Measurements from ENCODE around the gene KRTAP2-1. TPM values are rescaled to one million over a fixed set of nuclear protein-coding genes. Genes with fewer than 3 reads are reported as not detected.
"Not testable (repeated sequence)": the region's sequence is repeated elsewhere in the genome, so short reads cannot be mapped to it uniquely, and the experiment has no call there.

The KRTAP2-1 gene
- total RNA-seq, 1 donor from 2014 or later, result not detected

DNA sequence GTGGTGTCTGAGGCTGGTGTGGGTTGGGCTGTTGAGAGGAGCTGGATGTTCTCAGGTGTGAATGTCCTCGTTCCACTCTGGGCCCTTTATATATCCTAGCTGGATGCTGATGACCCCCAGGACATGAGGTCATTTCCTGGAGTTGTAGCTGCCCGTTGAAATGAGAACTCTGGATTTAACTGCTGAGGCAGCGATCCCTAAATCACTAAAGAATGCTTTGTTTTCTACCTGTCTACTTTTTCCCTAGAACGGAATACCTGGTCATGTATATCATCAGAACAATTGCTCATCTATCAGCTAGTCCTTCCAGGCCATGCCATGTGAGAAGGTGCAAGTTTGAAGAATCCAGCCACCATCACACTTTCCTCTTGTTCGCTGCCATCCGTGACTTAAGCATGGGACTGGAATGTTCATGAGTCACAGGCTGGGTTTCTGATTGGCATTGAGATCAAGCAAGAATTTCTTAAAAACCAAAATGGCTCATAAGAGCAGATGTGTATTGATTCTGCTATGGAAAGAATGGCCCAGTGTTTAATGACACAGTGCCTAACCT is 13.0 kb upstream of the KRTAP2-1 start, which contains the start of gene KRTAP2-3:
Gene KRTAP2-3, minus strand, starts transcription at position 63 of the 553 bp plus-strand sequence. CDS start 64 bp downstream, outside the sequence.
- Mint-ChIP-seq H3K9me3 (peaks cover 7% of the 10 kb centered on the region), H3K27ac (no peak within 1 kb of the TSS), H3K4me3 (no peak within 1 kb of the TSS), H3K4me1 (no peaks in the 10 kb centered on the region), H3K36me3 (ENCODE audit: low read depth) (no peaks in the 10 kb centered on the region), H3K27me3 (peaks cover 38% of the 10 kb centered on the region)
- ChIA-PET POLR2A (no interaction called here), CTCF (no interaction called here)
- TF ChIP-seq, protein P1, sequence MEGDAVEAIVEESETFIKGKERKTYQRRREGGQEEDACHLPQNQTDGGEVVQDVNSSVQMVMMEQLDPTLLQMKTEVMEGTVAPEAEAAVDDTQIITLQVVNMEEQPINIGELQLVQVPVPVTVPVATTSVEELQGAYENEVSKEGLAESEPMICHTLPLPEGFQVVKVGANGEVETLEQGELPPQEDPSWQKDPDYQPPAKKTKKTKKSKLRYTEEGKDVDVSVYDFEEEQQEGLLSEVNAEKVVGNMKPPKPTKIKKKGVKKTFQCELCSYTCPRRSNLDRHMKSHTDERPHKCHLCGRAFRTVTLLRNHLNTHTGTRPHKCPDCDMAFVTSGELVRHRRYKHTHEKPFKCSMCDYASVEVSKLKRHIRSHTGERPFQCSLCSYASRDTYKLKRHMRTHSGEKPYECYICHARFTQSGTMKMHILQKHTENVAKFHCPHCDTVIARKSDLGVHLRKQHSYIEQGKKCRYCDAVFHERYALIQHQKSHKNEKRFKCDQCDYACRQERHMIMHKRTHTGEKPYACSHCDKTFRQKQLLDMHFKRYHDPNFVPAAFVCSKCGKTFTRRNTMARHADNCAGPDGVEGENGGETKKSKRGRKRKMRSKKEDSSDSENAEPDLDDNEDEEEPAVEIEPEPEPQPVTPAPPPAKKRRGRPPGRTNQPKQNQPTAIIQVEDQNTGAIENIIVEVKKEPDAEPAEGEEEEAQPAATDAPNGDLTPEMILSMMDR (IDR thresholded peaks at IDR 0.05), result no peak
- DNase-seq (no peak), ATAC-seq (ENCODE audit: low read depth) (no peak)
- intact Hi-C loops (cut with micrococcal nuclease), result no loop called here

- POLR2A ChIA-PET; ATAC-seq (ENCODE audit: low read depth); H3K27ac Mint-ChIP-seq; H3K9me3 Mint-ChIP-seq; intact Hi-C loops (cut with micrococcal nuclease); H3K4me1 Mint-ChIP-seq; DNase-seq; H3K4me3 Mint-ChIP-seq; H3K36me3 Mint-ChIP-seq (ENCODE audit: low read depth): not testable (repeated sequence)
- CTCF ChIA-PET, result interaction anchor here (0.6 kb wide), 1 partner anchor 1982 kb away, joined by 3 read pairs; no protein-coding TSS in a partner anchor
- H3K27me3 Mint-ChIP-seq, result peaks cover 40% of the 10 kb centered on the region
These were observed 12.3 kb upstream of the KRTAP2-1 start for GRCh38 chr17:41059276-41060051.

DNA sequence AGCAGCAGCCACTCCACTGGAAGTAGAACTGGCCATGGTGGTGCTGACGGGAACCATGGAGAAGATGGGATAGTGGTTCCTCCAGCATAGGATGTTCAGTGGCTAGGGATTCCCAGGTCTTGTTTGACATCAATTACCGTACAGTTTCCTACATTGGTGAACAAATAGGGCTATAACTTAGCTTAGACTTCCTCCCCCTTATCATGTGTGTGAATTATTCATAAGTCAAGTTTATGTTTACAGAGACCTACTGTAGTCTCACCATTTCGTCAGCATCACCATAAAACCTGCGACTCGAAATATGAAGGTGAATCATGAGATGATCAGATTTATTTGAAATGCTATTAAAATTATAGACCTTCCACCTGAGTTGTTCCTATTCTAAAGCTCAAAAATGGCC is 11.6 kb upstream of the KRTAP2-1 start:
- ChIA-PET POLR2A (no interaction called here), CTCF (interaction anchor here (0.6 kb wide), 1 partner anchor 1981 kb away, joined by 3 read pairs; no protein-coding TSS in a partner anchor)
- Mint-ChIP-seq H3K4me1 (no peaks in the 10 kb centered on the region), H3K36me3 (ENCODE audit: low read depth) (no peaks in the 10 kb centered on the region), H3K9me3 (peaks cover 7% of the 10 kb centered on the region), H3K27ac (no peak overlapping the region), H3K4me3 (no peak overlapping the region), H3K27me3 (peaks cover 43% of the 10 kb centered on the region)
- TF ChIP-seq, protein P1 (IDR thresholded peaks at IDR 0.05), result no peak
- intact Hi-C loops (cut with micrococcal nuclease), result no loop called here
- no peak for DNase-seq
- ATAC-seq (ENCODE audit: low read depth), result no peak

- H3K9me3 Mint-ChIP-seq, result peaks cover 11% of the 10 kb centered on the region
- intact Hi-C loops (cut with micrococcal nuclease), result no loop called here
- H3K4me3 Mint-ChIP-seq, result no peak overlapping the region
- H3K4me1 Mint-ChIP-seq, result no peaks in the 10 kb centered on the region
- ChIA-PET POLR2A (no interaction called here), CTCF (no interaction called here)
- H3K36me3 Mint-ChIP-seq (ENCODE audit: low read depth), result no peaks in the 10 kb centered on the region
- TF ChIP-seq, protein P1 (IDR thresholded peaks at IDR 0.05), result no peak
- DNase-seq (no peak), ATAC-seq (ENCODE audit: low read depth) (no peak)
- no peak overlapping the region for H3K27ac Mint-ChIP-seq
- H3K27me3 Mint-ChIP-seq, result peaks cover 47% of the 10 kb centered on the region
These were observed 10.4 kb upstream of the KRTAP2-1 start for GRCh38 chr17:41057547-41057946.

DNA sequence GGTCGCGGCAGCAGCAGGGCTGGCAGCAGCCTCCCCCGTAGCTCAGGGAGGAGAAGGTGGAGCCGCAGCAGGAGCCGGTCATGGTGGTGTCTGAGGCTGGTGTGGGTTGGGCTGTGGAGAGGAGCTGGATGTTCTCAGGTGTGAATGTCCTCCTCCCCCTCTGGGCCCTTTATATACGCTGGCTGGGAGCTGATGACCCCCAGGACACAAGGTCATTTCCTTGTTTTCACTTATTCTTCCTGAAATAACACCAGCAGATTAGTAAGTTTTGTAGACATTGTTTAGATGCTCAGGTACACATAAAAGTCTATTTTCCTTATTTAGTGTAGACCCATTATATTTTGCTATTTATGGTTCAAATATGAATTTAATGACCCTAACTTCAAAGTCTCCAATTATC is 8.0 kb upstream of the KRTAP2-1 start, which contains the start of gene KRTAP2-2:
Gene KRTAP2-2, minus strand, starts transcription at position 101 of the 400 bp plus-strand sequence. Its CDS starts 19 bp downstream, at position 82.
- H3K36me3 Mint-ChIP-seq (ENCODE audit: low read depth); ATAC-seq (ENCODE audit: low read depth); H3K4me3 Mint-ChIP-seq; DNase-seq; intact Hi-C loops (cut with micrococcal nuclease); H3K27ac Mint-ChIP-seq; CTCF ChIA-PET; POLR2A ChIA-PET; H3K4me1 Mint-ChIP-seq: not testable (repeated sequence)
- peaks cover 41% of the 10 kb centered on the region for H3K27me3 Mint-ChIP-seq
- H3K9me3 Mint-ChIP-seq, result peaks cover 11% of the 10 kb centered on the region

GRCh38 chr17:41054556-41054955 is 7.4 kb upstream of the KRTAP2-1 start:
- H3K27ac Mint-ChIP-seq; H3K4me3 Mint-ChIP-seq; H3K4me1 Mint-ChIP-seq; H3K36me3 Mint-ChIP-seq (ENCODE audit: low read depth); POLR2A ChIA-PET; DNase-seq; ATAC-seq (ENCODE audit: low read depth); CTCF ChIA-PET; intact Hi-C loops (cut with micrococcal nuclease): not testable (repeated sequence)
- H3K27me3 Mint-ChIP-seq, result peaks cover 38% of the 10 kb centered on the region
- peaks cover 11% of the 10 kb centered on the region for H3K9me3 Mint-ChIP-seq

All from activated B cell treated with CpG ODN at 0.5 μM for 24 hours (primary cell).